B cell (primary cell): ENCODE data around the gene TXNRD1.

Experiments
- CTCF ChIP-seq: fragments of 200-600 bp; IDR thresholded peaks from one replicate; pipeline ENCODE4 v1.8.0; 2022; ENCODE audit warnings: antibody characterized with exemption, mild to moderate bottlenecking
- EZH2 ChIP-seq: IDR thresholded peaks from 2 replicates; pipeline ENCODE4 v1.6.1; 2012; ENCODE audit warnings: borderline replicate concordance, low read depth, mild to moderate bottlenecking, moderate library complexity, low read length; ENCODE audit not compliant: insufficient read depth, poor library complexity, severe bottlenecking

DNA sequence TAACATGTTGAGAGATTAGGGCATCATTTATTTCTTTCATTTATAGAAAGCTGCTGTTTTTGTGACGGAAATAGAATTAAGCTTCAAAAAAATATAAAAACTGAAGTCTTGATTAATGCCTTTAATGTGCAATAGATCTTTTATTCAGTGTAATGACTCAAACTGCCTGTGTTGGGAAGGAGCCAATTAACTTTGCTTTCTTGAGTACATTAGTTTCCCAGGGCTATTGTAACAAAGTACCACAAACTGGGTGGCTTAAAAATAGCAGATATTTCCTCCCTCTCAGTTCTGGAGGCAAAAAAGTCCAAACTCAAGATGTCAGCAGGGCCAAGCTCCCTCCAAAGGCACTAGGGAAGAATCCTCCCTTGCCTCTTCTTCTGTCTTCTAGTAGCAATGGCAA is 124.6 kb downstream of the TXNRD1 start:
- TF ChIP-seq CTCF (no peak), EZH2 (no peak)
